GM12878 (cell line): ENCODE measurements around the gene VEZF1. TPM values are rescaled to one million over a fixed set of nuclear protein-coding genes. Genes with fewer than 3 reads are reported as not detected.
A peak's percentile ranks its signal among the peaks of the same experiment; 100 is the strongest.

ENCODE experiments used
- ATAC-seq: fragments of 200-7000 bp; cut with Tn5 transposase; 3 replicates; pipeline ENCODE4 v1.9.1; 2020; ENCODE audit warnings: mild to moderate bottlenecking, moderate library complexity
- BruUV-seq: library from RNA; stranded (reverse); fragments of 400-500 nt; replicated peaks from 2 replicates; lab custom pipeline; 2021; lab: Mats Ljungman, UMichigan
- CTCF ChIA-PET: fragments of 300-600 bp; sonication (Branson Sonifier 250); formaldehyde crosslinking; extraction: SDS; loops from one replicate; lab custom pipeline; 2021; ENCODE audit warnings: inconsistent platforms; lab: Yijun Ruan, JAX
- POLR2A ChIA-PET: fragments of 350-600 bp; formaldehyde crosslinking; extraction: SDS; loops from one replicate; lab custom pipeline; 2021; ENCODE audit warnings: inconsistent platforms; lab: Charles Lee
- RAD21 ChIA-PET: fragments of 300-600 bp; sonication (Branson Sonifier 250); formaldehyde crosslinking; loops from one replicate; lab custom pipeline; 2023; ENCODE audit warnings: antibody characterized with exemption; ENCODE audit not compliant: unreplicated experiment; lab: Charles Lee
- SMC1A ChIA-PET: fragments of 300-600 bp; sonication (Branson Sonifier 250); formaldehyde crosslinking; loops from one replicate; lab custom pipeline; 2023; ENCODE audit not compliant: unreplicated experiment, uncharacterized antibody; lab: Charles Lee
- DNase-seq: peaks from one replicate; pipeline ENCODE4 v3.0.0-alpha.2; 2011; ENCODE audit warnings: low read depth, low spot score
- FAIRE-seq: peaks from 3 replicates; lab custom pipeline; 2011; peaks lifted over from hg19 to GRCh38; lab: Jason Lieb, UNC
- H2AFZ ChIP-seq: 2 replicates; pipeline ENCODE4 v1.6.0; 2011; ENCODE audit warnings: low read depth, low read length, control low read depth; ENCODE audit not compliant: control insufficient read depth
- H3K27ac ChIP-seq: 2 replicates; pipeline ENCODE4 v1.5.1; 2011; ENCODE audit warnings: control low read depth; ENCODE audit not compliant: control insufficient read depth, insufficient read depth
- H3K27me3 ChIP-seq, 2 experiments: replicated peaks in 1 of 2; 2 replicates each; pipeline versions ENCODE4 v1.6.0 to v1.6.1; 2011; ENCODE audit warnings: low read length in 1 of 2; ENCODE audit not compliant: control insufficient read depth in 2 of 2, insufficient read depth in 2 of 2
- H3K36me3 ChIP-seq, 2 experiments: 2 replicates each; pipeline ENCODE4 v1.5.1; 2011; ENCODE audit warnings: low read length in 1 of 2; ENCODE audit not compliant: control insufficient read depth in 2 of 2, insufficient read depth in 2 of 2
- H3K4me1 ChIP-seq: 2 replicates; pipeline ENCODE4 v1.6.1; 2011; ENCODE audit warnings: mild to moderate bottlenecking, low read length, moderate library complexity, mixed read lengths; ENCODE audit not compliant: control insufficient read depth, insufficient read depth
- H3K4me2 ChIP-seq: 2 replicates; pipeline ENCODE4 v1.6.0; 2011; ENCODE audit warnings: control low read depth; ENCODE audit not compliant: control insufficient read depth, insufficient read depth
- H3K4me3 ChIP-seq: fragments of 200-600 bp; sonication (generic); 2 replicates; pipeline ENCODE4 v1.5.1; 2016
- H3K79me2 ChIP-seq: 2 replicates; pipeline ENCODE4 v1.6.0; 2011; ENCODE audit warnings: low read length; ENCODE audit not compliant: control insufficient read depth, insufficient read depth
- H3K9ac ChIP-seq: 2 replicates; pipeline ENCODE4 v1.8.0; 2011; ENCODE audit warnings: low read length, control low read depth, mixed read lengths; ENCODE audit not compliant: control insufficient read depth, insufficient read depth
- H3K9me3 ChIP-seq: replicated peaks from 3 replicates; pipeline ENCODE4 v1.5.1; 2011; ENCODE audit warnings: mild to moderate bottlenecking, low read length; ENCODE audit not compliant: control insufficient read depth, insufficient read depth
- H4K20me1 ChIP-seq: 2 replicates; pipeline ENCODE4 v1.6.0; 2011; ENCODE audit not compliant: control insufficient read depth, insufficient read depth
- BCL3 ChIP-seq: IDR thresholded peaks from 2 replicates; pipeline ENCODE4 v1.6.1; 2011; ENCODE audit warnings: borderline replicate concordance, low read depth, mild to moderate bottlenecking, moderate library complexity, low read length; ENCODE audit not compliant: insufficient read depth, poor library complexity, severe bottlenecking
- BCLAF1 ChIP-seq: fragments of 450-650 bp; IDR thresholded peaks from 2 replicates; pipeline ENCODE4 v1.6.1; 2017; ENCODE audit warnings: antibody characterized with exemption, mild to moderate bottlenecking, moderate library complexity
- BHLHE40 ChIP-seq, 2 experiments: fragments of 450-650 bp in 1 of 2; IDR thresholded peaks; 2 replicates each; pipeline ENCODE4 v1.6.1; 2011 to 2017; ENCODE audit warnings: low read depth in 2 of 2, borderline replicate concordance in 1 of 2, improper control_type of control experiment in 1 of 2, low read length in 1 of 2, mild to moderate bottlenecking in 1 of 2
- NFIC ChIP-seq: IDR thresholded peaks from 2 replicates; pipeline ENCODE4 v1.6.1; 2012; ENCODE audit warnings: low read depth, mild to moderate bottlenecking, inconsistent platforms, low read length, moderate library complexity
- NFYB ChIP-seq: IDR thresholded peaks from 2 replicates; pipeline ENCODE4 v1.6.1; 2011; ENCODE audit warnings: low read depth, mild to moderate bottlenecking, low read length, improper control_type of control experiment, moderate library complexity; ENCODE audit not compliant: insufficient read depth
- PBX3 ChIP-seq: IDR thresholded peaks from 2 replicates; pipeline ENCODE4 v1.6.1; 2011; ENCODE audit warnings: mild to moderate bottlenecking, low read depth, low read length, moderate library complexity; ENCODE audit not compliant: insufficient replicate concordance
- RUNX3 ChIP-seq: IDR thresholded peaks from 2 replicates; pipeline ENCODE4 v1.6.1; 2012; ENCODE audit warnings: low read length, inconsistent platforms
- TBL1XR1 ChIP-seq: IDR thresholded peaks from 2 replicates; pipeline ENCODE4 v1.6.1; 2012; ENCODE audit warnings: low read depth, low read length, improper control_type of control experiment
- YY1 ChIP-seq: IDR thresholded peaks from 2 replicates; pipeline ENCODE4 v1.6.1; 2011; ENCODE audit warnings: low read depth, mild to moderate bottlenecking, low read length
- ZNF622 ChIP-seq: fragments of 450-650 bp; IDR thresholded peaks from 2 replicates; pipeline ENCODE4 v1.6.1; 2017; ENCODE audit warnings: mild to moderate bottlenecking, inconsistent platforms
- WGBS: methylation state at CpG from one replicate; pipeline ENCODE4 v1.1.6; 2016; ENCODE audit warnings: low lambda C conversion rate; ENCODE audit not compliant: insufficient replicate concordance, insufficient coverage; ENCODE audit errors: missing lambda C conversion rate; 5-methylcytosine and 5-hydroxymethylcytosine counted together
- in situ Hi-C: fragments of 300-500 bp; cut with MboI; formaldehyde crosslinking; loops from 9 replicates; pipeline ENCODE4 v1.14.3; 2018; ENCODE audit warnings: mixed read lengths
- intact Hi-C: fragments of 100-400 bp; cut with micrococcal nuclease; formaldehyde crosslinking; loops from one replicate; pipeline ENCODE4 v1.14.2; 2022; ENCODE audit not compliant: unreplicated experiment
- polyA plus RNA-seq, 11 experiments: library from polyadenylated mRNA; depleted of rRNA in 4 of 11; unstranded in 6 of 11; stranded (reverse) in 5 of 11; fragments of >200 nt; fragmentation: Nextera tagmentation in 4 of 11; fragmentation: Illumina TruSeq in 1 of 11; extraction: Ambion mirVana in 4 of 11; extraction: Trizol in 1 of 11; gene quantifications; 1 replicate in 1 of 11; 2 replicates in 10 of 11; pipeline versions ENCODE4 v1.2.1 to v1.2.3, GENCODE V29; 2011 to 2016; ENCODE audit warnings: inconsistent platforms in 2 of 11, missing spikeins in 2 of 11, low read depth in 1 of 11
- total RNA-seq, 4 experiments: library from RNA; depleted of rRNA in 3 of 4; stranded (reverse); fragments of >200 nt in 3 of 4; fragmentation: Illumina TruSeq in 1 of 4; extraction: Trizol in 1 of 4; gene quantifications; 2 replicates each; pipeline versions ENCODE4 v1.2.1 to v1.2.3, GENCODE V29; 2013 to 2021
- TF ChIP-seq, protein P1 (sequence below): IDR thresholded peaks from 2 replicates; pipeline ENCODE4 v1.6.1; 2012; ENCODE audit warnings: low read depth, low read length, improper control_type of control experiment

Gene VEZF1
- total and polyA plus RNA-seq, 10 of the 15 experiments (the other 5 are each of a cell fraction or from before 2014, with no cell fraction given): 9.5 to 28.2 (median 20.3) TPM

GRCh38 chr17:57946798-57947358 lies 41.2 kb downstream of the VEZF1 start:
- no peaks in the 10 kb centered on the region for H3K27me3 ChIP-seq
- peak overlapping the region; percentile 28; the same call in 1 of the 2 replicates for H3K4me3 ChIP-seq
- no peak overlapping the region for H2AFZ ChIP-seq
- peak; percentile 89 for FAIRE-seq
- no peaks in the 10 kb centered on the region for H3K79me2 ChIP-seq
- H3K9ac ChIP-seq: no peak overlapping the region
- DNase-seq: peak; percentile 73
- no peaks in the 10 kb centered on the region for H3K36me3 ChIP-seq
- H3K4me2 ChIP-seq: peak overlapping the region; percentile 57
- POLR2A ChIA-PET: interaction anchor here (0.6 to 4.8 kb wide), 9 partner anchors 8 to 610 kb away, joined by 3 to 51 read pairs (median 6); no protein-coding TSS in a partner anchor
- ATAC-seq: peak; percentile 90
- H3K4me1 ChIP-seq: peaks cover 54% of the 10 kb centered on the region
- SMC1A ChIA-PET: interaction anchor here (0.5 to 10.2 kb wide), 19 partner anchors 8 to 451 kb away, joined by 3 to 138 read pairs (median 5); partner anchors contain the start of genes CUEDC1, SRSF1 and VEZF1
- no TSS peak for BruUV-seq
- CTCF ChIA-PET: interaction anchor here (0.6 to 8.1 kb wide), 22 partner anchors 8 to 729 kb away, joined by 3 to 77 read pairs (median 4); partner anchors contain the start of gene CUEDC1
- no peak overlapping the region for H3K27ac ChIP-seq
- H3K9me3 ChIP-seq: no peaks in the 10 kb centered on the region
- 0% methylated on average over 10 of the region's 10 CpGs for WGBS
- intact Hi-C loops: loop anchor here (2.0 to 5.0 kb wide), 2 partner anchors 40 to 44 kb away; partner anchors contain the start of gene VEZF1
- no peaks in the 10 kb centered on the region for H4K20me1 ChIP-seq
- in situ Hi-C loops: no loop called here
- RAD21 ChIA-PET: interaction anchor here (0.6 to 9.4 kb wide), 19 partner anchors 9 to 398 kb away, joined by 3 to 100 read pairs (median 5); partner anchors contain the start of genes CUEDC1 and SRSF1
- TF ChIP-seq RUNX3 (peak; percentile 97), NFYB (peak; percentile 58), BHLHE40 (IDR thresholded peaks at IDR 0.05; ENCODE audit: borderline replicate concordance in 1 of 2, low read depth in 2 of 2, low read length in 1 of 2) (peak in 1 of 2 experiments; percentile 50; a peak in 2 of 4 replicates), BCLAF1 (no peak), BCL3 (peak; percentile 18), PBX3 (peak; percentile 39), NFIC (peak; percentile 85), TBL1XR1 (peak; percentile 70; the same call in 1 of the 2 replicates), YY1 (peak; percentile 13; the same call in 1 of the 2 replicates), ZNF622 (no peak)
- TF ChIP-seq, protein P1, sequence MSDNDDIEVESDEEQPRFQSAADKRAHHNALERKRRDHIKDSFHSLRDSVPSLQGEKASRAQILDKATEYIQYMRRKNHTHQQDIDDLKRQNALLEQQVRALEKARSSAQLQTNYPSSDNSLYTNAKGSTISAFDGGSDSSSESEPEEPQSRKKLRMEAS: 0 out of 2 replicates have a peak, but pooled peaks have one; percentile 13
